WERI-Rb-1 (cell line): ENCODE results near the gene LAPTM5.
A peak's percentile ranks its signal among the peaks of the same experiment; 100 is the strongest.

Source experiments
- DNase-seq: peaks from one replicate; pipeline ENCODE4 v3.0.0-alpha.2; 2020
- H3K27ac ChIP-seq: fragments of 250-450 bp; sonication (Bioruptor Pico); 2 replicates; pipeline ENCODE4 v1.5.1; 2020; ENCODE audit warnings: mild to moderate bottlenecking, moderate library complexity
- H3K27me3 ChIP-seq: fragments of 250-450 bp; sonication (Bioruptor Pico); 2 replicates; pipeline ENCODE4 v1.5.1; 2021; ENCODE audit warnings: mild to moderate bottlenecking, low read depth, moderate library complexity; ENCODE audit not compliant: insufficient read depth, severe bottlenecking
- H3K36me3 ChIP-seq: fragments of 250-450 bp; sonication (Bioruptor Pico); 2 replicates; pipeline ENCODE4 v1.5.1; 2020; ENCODE audit warnings: mild to moderate bottlenecking, moderate library complexity
- H3K4me3 ChIP-seq: 2 replicates; pipeline ENCODE4 v1.5.1; 2011; ENCODE audit warnings: low read depth, mild to moderate bottlenecking, control low read depth, low read length
- H3K9me3 ChIP-seq: fragments of 250-450 bp; sonication (Bioruptor Pico); 2 replicates; pipeline ENCODE4 v1.5.1; 2021; ENCODE audit warnings: mild to moderate bottlenecking, moderate library complexity; ENCODE audit not compliant: severe bottlenecking
- TF ChIP-seq, protein P1 (sequence below): IDR thresholded peaks from 2 replicates; pipeline ENCODE4 v1.5.1; 2011; ENCODE audit warnings: low read depth, mild to moderate bottlenecking, control low read depth, inconsistent platforms, low read length

LAPTM5 gene

DNA sequence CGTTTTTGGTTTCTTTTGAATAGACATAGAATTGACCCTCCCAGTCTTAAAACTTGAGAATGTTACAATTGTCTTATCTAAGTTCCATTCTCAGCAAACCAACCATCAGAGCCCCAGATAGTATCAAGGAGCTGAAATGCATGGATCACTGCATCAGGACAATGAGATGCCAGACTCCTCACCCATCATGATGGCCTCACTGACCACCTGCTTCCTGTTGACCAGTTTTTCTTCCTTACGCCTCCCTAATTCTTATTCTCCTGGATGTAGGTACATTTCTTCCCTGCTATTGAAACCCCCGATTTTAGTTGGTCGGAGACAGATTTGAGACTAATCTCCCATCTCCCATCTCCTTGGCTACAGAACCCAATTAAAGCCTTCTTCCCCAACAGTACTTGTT is 51.9 kb downstream of the LAPTM5 start:
- H3K4me3 ChIP-seq, result no peak overlapping the region
- TF ChIP-seq, protein P1, sequence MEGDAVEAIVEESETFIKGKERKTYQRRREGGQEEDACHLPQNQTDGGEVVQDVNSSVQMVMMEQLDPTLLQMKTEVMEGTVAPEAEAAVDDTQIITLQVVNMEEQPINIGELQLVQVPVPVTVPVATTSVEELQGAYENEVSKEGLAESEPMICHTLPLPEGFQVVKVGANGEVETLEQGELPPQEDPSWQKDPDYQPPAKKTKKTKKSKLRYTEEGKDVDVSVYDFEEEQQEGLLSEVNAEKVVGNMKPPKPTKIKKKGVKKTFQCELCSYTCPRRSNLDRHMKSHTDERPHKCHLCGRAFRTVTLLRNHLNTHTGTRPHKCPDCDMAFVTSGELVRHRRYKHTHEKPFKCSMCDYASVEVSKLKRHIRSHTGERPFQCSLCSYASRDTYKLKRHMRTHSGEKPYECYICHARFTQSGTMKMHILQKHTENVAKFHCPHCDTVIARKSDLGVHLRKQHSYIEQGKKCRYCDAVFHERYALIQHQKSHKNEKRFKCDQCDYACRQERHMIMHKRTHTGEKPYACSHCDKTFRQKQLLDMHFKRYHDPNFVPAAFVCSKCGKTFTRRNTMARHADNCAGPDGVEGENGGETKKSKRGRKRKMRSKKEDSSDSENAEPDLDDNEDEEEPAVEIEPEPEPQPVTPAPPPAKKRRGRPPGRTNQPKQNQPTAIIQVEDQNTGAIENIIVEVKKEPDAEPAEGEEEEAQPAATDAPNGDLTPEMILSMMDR, result no peak
- H3K27me3 ChIP-seq, result no peaks in the 10 kb centered on the region
- H3K36me3 ChIP-seq, result no peaks in the 10 kb centered on the region
- no peaks in the 10 kb centered on the region for H3K9me3 ChIP-seq
- H3K27ac ChIP-seq, result no peak overlapping the region
- no peak for DNase-seq

DNA sequence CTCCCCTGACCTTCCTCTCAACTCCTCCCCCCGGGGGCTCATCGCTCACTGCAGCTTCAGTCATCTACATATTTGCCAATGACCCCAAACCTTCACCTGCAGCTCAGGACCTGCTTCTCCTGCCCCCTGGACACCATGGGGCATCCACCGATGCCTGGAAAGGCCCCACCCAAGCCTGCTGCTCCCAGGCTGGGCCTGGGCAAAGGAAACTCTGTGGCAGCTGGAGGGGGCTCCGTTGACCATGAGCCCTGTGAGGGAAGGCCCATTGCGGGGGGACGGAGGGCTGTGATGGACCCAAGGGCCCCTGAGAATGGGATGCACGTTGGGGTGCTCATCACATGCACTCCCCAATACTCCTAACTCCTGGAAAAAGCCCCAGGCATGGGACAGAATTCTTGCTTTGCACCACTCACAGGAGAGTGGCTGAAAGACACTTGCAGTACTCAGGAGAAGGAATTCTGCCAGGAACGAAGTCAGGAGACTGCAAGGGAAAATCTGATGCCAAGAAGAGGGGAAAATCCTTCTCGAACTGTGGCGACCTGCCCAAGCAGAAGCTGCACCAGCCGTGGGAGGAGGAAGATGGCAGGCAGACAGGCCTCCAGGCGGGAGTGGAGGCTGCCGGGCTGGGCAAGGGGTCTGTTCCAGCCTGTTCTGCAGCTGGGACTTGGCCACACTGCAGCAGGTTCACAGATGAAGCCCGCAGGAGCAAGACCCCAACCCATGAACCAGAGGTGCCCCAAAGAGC is 52.6 kb downstream of the LAPTM5 start:
- DNase-seq, result no peak
- H3K36me3 ChIP-seq, result no peaks in the 10 kb centered on the region
- H3K9me3 ChIP-seq, result no peaks in the 10 kb centered on the region
- no peak overlapping the region for H3K4me3 ChIP-seq
- no peaks in the 10 kb centered on the region for H3K27me3 ChIP-seq
- H3K27ac ChIP-seq, result no peak overlapping the region
- TF ChIP-seq, protein P1, result no peak

DNA sequence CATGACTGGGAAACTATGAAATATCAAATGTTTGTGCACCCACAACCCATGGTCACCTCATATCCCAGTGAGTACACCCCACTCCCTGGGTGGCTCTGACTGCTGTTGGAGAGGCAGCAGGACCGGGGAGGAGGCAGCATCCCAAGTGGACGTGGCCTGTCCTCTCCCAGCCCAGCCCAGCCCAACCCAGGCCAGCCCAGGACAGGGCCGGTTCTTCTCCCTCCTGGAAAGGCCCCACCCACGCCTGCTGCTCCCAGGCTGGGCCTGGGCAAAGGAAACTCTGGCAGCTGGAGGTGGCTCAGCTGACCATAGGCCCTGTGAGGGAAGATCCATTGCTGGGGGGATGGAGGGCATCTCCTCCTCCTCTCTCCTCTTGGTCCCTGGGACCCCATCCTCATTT is 53.3 kb downstream of the LAPTM5 start:
- Histone ChIP-seq H3K27ac (no peak overlapping the region; the same call in 1 of the 2 replicates), H3K27me3 (no peaks in the 10 kb centered on the region), H3K36me3 (no peaks in the 10 kb centered on the region), H3K9me3 (no peaks in the 10 kb centered on the region), H3K4me3 (no peak overlapping the region)
- TF ChIP-seq, protein P1, result no peak
- DNase-seq, result peak; percentile 65

DNA sequence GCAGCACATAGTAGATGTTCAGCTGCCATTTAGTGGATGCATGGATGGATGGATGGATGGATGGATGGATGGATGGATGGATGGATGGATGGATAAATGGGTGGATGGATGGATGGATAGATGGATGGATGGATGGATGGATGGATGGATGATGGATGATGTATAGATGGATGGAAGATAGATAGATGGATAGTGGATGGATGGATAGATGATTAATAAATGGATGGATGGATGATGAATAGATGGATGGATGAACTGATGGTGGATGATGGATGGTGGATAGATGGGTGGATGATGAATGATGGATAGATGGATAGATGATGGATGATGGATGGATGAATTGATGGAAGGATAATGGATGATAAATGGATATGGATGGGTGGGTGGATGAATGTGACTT is 54.8 kb downstream of the LAPTM5 start:
- H3K36me3 ChIP-seq, result no peaks in the 10 kb centered on the region
- DNase-seq, result no peak
- no peak overlapping the region for H3K27ac ChIP-seq

DNA sequence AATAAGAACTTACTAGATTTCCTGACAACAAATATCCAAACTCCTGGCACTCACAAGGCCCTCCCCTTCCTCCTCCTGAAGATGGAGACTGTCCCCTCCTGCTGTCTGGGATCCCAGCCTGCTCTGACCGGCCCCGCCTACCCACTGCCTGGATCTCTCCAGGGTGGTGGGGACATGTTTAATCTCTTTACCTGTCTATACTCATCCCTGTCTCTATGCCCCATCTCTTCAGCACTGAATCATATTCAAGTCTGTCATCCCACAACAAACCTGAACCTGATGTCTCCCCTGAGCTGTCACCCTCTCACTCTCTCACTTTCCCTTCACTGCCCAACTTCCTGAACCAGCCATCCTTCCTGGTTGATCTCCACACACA is 56.3 kb downstream of the LAPTM5 start:
- no peaks in the 10 kb centered on the region for H3K27me3 ChIP-seq
- no peaks in the 10 kb centered on the region for H3K36me3 ChIP-seq
- H3K9me3 ChIP-seq, result no peaks in the 10 kb centered on the region
- DNase-seq, result no peak
- H3K27ac ChIP-seq, result no peak overlapping the region
- TF ChIP-seq, protein P1, result no peak
- no peak overlapping the region for H3K4me3 ChIP-seq

More for the DNA sequence above, 54.8 kb downstream of the LAPTM5 start:
- Histone ChIP-seq H3K9me3 (no peaks in the 10 kb centered on the region), H3K27me3 (no peaks in the 10 kb centered on the region), H3K4me3 (no peak overlapping the region)
- TF ChIP-seq, protein P1, result no peak
